Eye (tissue), 1 donor: ENCODE measurements around the gene HSPH1.
"Not testable (repeated sequence)": the region's sequence is repeated elsewhere in the genome, so short reads cannot be mapped to it uniquely, and the experiment has no call there.

Source experiments
- DNase-seq: peaks from one replicate; pipeline ENCODE4 v3.0.0-alpha.2; 2015

HSPH1 gene

DNA sequence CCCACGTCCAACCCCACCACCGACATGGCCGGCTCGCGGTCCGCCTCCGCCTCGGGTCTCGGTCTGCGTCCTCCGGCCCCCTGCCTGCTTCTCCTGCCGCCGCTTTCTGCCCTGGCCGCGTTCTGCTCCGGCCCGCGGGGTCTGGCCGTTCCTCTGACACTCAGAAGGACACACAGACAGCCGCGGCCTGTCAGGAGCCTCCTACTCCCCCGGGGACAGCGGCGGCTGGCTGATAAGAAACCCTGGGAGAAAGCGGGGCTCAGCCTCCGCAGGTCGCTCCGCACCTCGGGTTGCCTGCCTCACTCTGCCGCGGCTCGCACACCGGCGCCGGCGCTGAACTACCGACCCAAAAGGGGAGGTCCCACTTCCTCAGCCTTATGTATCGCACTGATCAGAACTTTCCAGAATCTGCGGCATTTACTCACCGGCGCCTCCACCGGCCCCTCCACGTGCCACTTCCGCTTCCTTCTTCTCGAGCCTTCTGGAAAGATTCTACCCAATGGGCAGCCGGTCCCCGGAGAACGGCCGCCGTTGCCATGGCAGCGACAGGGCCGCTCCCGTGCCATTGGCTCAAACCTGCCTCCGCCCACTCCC is at the start of gene HSPH1:
Gene HSPH1 (minus strand): TSS at position 348 of the 594 bp plus-strand sequence. CDS start 322 bp downstream, at position 26.
- DNase-seq: peak; percentile 99

DNA sequence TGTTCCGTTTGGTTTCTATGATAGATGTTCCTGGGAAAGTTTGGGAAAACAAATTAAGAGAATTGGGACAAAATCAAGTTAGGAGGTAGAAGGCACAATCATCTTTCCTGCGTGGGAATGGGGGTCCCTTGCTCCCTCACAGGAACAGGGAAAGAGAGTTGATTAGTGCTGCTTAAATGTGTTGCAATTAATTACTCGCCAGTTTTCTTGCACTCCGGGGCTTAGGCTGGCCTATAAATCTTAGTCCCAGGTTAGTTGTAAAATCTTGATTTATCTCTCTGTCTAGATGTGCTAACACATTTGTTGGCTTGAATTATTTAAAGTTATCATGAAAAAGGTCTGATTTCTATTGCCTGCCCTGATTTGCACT is 48.1 kb upstream of the HSPH1 start:
- DNase-seq: no peak

DNA sequence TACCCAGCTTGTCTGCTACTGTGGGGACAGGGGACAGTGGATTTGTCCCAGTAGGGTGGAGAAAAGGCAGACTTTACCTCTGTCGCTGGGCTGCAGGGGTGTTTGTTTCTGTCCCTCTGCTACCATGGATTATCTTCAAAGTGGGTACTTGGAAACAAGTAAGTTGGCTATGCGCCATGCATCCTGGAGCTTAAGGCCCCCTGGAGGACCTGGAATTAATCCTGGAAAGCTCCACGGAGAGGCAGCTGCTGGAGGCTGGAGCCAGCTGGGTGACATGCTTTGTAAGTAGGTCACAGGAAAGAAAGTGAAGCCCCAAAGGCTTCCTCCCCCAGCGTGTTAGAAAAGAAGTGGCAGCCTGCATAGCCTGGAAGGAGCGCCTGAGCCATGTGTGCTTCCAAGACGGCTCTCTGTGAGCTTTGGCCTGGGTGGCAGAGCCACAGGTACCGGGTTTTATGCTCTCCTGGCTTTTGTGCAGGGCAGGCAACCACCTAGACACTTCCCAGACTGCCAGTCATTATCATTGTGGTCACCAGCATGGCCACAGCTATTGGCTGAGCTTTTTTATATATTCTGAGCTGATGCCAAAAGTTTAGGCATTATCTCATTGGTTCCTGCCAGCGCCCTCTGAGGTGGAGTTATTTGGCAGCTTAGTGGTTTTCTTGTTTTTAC is 47.6 kb upstream of the HSPH1 start:
- DNase-seq: peak; percentile 91

DNA sequence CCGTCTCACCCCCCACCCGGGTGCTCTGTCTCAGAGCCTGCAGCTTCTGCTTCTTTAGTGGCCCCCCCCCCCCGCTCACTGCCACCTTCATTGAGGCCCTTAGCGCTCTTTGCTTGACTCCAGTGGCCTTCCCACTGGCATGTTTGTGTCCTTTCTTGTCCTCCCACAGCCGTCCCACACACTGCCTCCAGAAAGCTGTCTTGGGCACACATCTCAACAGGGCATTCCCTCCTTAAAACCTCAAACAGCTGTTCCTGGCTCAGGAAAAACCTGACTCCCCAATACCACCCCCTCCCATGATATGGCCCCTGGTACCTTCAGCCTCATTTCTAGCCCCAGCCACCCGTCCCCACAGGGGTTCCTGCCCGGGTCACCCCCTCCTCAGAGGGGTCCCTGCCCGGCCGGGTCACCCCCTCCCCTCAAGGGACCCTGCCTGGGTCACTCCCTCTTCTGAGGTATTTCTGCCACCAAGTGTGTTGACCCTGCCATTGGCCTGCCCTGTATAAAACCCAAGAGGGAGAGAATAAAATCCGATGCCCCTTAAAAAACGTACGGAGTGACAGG is 46.9 kb upstream of the HSPH1 start:
- peak; percentile 33 for DNase-seq

DNA sequence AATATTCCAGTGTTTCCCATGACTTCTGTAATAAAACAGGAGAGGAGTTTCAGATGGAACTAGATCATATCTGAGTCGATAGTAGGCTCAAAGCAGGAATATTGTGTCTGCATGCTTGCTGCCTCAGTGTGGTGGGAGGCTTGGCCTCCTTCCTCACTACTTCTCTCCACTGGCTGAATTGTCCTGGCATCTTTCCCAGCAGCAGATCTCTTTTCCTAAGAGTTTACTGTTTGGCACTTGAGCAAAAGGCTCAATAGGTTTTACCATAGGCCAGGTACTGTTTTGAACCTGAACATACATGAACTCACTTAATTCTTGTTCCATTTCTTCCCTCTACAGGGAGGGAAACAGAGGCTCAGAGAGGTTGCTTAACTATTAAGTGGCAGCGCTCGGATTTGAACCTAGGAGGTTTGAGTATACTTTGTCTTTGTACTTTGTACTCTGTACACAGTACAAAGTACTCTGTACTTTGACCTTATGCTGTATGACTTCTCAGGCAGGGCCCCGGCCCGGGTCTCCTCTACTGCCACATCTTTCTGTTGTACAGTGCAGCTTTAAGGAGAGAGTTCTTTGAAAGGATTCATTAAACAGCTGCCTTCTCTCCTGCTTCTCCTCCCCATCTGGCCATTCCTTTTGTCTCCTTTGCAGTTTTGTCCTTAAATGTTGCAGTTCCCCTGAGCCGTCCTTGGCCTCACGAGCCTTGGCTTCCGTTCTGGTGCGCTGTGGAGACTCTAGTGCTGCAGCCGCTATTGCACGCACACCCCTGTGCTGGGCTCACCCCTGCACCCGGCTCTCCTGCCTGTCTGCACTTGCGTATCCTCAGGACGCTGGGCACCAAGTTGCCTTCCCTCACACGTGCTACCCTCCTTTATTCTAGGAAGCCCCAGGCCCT is 46.2 kb upstream of the HSPH1 start:
- DNase-seq: peak; percentile 57

DNA sequence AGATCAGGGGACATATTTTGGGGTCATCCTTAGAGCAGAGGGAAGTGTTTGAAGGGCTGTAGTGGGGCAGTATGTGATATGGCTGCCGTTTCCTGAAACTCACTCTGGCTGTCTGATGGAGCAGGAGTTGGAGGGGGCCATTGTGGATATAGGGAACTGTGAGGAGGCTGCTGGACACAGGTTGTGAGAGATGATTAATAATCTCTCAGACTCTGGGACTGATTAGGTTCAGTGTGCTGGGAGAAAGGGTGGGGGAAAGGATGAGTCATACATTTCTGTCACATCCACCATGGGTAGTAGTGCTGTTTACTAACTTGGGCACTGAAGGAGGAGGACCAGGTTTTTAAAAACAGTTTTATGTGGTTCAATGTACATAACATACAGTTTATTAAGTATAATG is 42.9 kb upstream of the HSPH1 start:
- DNase-seq: no peak

DNA sequence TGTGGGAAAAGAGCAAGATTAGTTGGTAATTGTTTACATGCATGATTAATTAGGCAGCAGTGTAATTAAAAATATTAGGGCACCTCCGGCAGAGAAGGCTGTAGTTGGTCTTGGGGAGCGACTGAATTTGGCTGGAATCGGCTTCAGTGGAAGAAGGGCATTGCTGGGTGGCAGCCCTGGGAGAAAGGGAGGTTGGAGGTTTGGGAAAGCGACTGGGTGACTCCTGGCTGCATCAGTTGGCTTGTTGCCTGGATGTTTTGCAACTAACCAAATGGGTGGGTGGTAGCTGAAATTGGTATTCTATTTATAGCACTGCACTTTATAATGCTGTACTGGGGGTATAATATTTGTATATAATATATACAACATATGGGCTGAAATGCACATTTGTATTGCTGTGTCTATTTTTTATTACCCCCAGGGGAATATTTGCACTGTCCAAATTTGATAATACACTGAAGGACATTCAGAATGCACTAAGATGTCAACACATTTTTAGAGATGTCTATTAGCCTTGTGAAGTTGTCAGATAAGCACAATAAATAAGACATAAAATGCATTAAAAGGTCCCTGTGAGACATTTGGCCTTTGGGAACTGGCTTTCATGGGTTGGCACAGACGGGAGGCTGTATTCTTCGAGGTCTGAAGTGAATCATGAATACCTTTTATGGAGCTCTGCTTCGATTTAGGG is 39.8 kb upstream of the HSPH1 start:
- DNase-seq: no peak

DNA sequence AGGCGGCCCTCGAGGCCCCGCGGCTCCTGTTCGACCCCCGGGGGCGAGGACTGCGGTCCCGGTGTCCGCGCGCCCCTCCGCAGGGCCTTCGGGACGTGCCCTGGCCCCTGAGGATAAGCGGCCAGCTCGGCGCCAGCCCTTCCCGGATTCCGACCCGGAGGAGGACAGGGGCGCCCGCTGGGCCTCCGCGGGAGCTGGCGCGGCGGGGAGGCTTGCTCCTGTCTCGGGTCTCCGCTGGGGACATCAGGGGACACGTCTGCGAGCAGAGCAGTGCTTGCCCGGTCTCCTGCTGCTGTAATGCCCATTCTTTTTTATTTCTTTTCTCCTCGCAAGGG is 38.9 kb upstream of the HSPH1 start:
- no peak for DNase-seq

DNA sequence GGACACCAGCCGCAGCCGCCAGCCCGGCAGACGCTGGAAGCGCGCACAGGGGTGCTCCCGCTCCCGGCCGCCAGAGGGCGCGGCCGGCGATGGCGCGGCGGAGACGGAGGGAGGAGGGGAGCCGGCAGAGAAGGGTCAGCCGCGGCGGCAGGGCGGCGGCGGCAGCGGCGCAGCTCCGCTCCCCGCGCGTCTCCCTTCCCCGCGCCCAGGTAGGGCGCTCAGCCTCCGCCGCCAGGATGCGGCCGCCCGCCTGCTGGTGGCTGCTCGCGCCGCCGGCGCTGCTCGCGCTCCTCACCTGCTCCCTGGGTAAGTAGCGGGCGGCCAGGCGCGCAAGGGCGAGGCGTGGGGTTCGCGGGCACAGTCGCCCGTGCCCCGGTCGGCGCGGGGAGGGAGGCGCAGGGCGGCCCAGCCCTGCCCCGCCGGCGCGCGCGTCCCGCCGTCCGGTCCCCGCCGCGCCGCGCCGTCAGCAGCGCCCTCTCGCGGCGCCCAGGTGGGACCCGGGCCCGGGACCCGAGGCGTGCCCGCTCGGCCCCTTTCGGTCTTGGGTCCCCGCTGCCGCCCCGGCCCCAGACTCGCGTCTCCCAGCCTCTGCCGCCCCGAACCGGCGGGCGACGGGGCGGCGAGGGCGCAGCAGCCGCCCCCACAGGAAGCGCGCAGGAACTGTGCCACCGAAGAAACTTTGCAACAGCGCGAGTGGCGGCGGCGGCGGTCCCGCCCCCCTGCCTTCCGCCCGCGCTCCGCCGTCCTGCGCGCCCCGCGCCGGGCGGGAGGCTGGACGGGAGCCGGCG is 38.3 kb upstream of the HSPH1 start, which contains the start of gene B3GLCT:
Gene B3GLCT (plus strand): TSS at position 127 of the 788 bp plus-strand sequence. CDS start 110 bp downstream, at position 237.
- DNase-seq: peak; percentile 95

DNA sequence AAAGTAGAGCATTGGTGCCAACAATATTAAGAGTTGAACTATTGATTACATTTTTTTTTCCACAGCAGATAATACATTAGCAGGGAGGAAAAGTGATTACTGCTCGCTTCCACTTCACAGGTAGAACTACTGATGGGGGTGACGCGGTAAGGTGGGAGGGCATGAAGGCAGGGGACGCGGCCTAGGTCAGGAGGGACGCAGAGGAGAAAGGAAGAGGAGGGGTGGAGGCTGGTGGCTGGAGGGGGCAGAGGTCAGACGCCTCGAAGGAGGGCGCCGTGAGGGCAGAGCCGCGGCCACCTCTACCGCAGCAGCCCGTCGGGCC is 37.8 kb upstream of the HSPH1 start:
- DNase-seq: no peak

DNA sequence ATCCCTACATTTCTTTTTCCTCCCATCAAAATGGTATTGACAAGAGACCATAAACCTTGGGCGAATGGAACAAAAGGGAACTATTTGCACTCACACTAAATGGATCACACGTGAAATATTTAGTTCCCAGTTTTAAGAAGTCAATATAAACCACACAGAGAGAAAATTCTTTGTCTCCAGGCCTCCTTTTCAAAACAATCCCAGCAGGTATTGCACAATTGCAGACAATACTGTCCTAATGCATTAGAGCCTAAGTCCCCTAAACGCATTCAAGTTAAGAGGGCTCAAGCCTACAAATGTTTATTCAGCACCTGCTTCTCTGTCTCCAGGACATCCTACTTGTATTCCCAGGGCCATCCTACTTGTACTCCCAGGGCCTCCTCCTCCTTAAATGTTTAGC is 36.8 kb upstream of the HSPH1 start:
- DNase-seq: no peak

DNA sequence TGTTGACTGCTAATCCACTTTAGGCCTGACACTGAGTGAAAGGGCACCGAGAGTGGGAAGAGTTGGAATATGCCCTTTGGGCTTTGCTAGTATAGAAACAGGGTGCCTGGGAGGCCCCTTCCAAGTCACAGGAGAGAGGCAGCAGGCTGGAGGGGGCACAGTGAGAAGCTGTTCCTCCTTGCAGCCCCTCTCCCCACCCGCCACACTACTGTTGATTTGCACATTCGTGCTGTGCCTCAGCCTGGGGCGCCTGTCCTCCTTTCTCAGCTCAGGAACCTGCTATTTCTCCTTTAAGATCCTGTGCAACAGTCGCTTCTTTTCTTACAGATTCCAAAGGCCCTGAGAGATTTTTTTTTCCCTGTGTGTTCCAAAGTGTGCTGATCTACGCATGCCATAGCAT is 35.3 kb upstream of the HSPH1 start:
- DNase-seq: no peak

DNA sequence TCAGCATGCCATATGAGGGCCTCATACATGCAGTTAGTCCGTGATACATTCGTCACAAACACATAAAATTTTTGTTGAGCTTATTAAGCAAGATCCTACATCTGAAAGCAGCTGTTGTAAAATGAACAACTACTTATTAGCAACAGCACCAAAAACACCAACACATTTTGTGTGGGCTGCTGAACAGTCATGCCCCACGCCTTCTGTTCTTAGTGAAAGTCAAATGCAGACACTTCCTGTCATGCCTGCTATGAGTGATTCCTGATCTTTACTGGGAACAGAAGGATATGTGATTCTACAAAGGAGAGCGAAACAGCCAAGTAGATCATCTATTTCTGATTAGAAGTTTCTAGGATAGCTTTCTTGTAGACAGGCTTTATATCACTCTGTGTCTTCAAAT is 33.9 kb upstream of the HSPH1 start:
- no peak for DNase-seq

DNA sequence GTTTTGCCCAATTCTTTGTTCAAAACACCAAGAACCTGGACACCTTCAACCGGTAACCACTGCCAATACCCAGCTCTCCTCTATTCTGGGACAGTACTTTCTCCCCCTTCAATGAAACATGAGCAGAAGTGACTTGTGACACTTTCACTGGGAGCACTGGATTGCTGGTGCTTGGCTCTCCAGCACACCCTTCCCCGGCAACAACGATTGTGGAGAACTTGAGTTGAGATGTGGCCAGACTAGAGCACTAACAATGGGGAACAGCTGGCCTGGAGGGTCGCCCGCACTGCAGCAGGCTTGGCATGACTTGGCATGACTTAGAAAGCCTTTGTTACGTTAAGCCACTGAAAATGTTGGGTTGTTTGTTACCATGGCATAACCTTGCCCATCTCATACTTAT is 30.6 kb upstream of the HSPH1 start:
- no peak for DNase-seq

DNA sequence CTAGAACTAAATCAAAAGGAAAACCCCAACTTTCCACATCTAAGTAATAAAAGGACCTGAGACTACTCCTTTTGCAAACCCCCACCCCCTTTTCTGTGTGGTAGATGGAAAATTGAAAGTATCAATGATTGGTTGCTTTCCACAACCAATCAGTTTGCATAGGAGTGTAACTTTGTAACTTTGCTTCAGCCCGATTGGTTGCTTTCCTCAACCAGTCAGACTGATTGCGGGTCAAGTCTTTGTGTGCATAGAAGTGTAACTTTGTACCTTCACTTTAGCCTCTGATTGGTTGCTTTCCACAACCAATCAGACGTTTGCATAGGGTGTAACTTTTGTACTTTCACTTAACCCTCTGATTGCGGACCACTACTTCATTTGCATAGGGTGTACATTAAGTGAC is 30.0 kb upstream of the HSPH1 start:
- DNase-seq: no peak

DNA sequence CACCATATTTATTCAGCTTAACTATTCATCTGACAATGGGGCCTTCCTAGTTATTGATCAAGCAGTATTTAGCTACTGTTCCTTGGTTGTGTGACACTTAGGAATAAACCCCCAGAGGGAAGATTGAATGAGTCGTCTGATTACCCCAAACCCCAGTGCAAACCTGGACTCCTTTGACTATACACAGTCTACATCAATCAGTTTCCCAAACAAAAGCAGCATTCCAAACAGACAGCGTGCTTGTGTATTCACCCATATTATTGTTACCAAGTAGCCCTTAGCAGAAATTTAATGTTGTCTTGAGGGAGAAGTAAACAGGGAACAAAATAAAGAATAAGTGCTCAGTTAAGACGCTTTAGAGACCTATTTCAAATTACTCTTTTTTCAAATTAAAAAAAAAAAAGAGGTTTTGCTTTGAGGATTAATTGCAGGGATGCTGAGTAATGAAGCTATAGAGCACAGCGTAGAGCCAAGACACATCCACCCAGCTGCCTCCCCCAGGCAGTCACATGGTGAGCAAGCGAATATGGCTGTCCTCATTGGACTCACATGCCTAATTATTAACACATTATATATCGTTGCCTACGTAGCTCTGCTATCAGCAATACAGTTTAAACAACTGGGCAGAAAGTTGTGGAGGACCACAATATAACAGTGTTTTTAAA is 23.4 kb upstream of the HSPH1 start:
- DNase-seq: peak; percentile 50

DNA sequence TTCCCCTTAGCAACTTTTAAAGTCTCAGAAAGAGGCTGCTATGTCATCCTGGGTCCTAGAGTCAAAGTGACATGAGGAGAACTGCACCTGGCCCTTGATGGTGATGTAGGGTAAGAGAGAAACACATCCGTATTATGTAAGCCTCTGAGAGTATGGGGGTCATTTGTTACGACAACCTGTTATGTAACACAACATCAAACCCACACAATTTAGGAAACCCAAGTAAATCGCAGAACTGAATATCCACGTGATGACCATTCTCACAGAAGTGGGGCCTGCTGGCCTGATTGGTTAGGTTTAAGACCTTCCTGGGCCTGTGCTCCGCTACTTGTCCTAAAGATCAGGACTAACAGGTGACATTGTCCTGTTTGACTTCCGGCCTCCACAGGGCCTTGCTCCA is 22.7 kb upstream of the HSPH1 start:
- DNase-seq: no peak

DNA sequence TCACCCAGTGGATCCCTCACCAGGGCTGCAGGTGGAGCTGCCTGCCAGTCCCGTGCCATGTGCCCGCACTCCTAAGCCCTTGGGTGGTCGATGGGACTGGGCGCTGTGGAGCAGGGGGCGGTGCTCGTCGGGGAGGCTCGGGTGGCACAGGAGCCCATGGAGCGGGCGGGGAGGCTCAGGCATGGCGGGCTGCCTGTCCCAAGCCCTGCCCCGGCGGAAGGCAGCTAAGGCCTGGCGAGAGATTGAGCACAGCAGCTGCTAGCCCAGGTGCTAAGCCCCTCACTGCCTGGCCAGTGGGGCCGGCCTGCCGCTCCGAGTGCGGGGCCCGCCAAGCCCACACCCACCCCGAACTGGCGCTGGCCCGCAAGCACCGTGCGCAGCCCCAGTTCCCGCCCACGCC is 21.3 kb upstream of the HSPH1 start:
- DNase-seq: no peak

DNA sequence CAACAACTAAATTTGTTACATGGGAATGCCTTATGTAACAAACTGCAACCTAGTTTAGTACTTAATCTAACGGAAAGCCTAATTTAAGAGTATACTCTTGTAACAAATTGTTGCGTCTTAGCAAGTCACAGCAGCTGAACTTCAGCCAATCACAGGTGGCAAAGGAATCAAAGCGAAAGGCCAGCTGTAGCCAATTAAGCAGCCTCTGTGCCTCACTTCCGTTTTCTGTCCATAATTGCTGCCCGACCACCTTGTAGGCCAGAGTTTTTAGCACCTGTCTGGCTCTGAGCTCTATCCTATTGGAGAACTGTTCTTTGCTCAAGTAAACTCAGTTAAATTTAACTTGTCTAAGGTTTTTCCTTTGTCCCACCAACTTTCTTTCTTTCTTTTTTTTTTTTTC is 18.1 kb upstream of the HSPH1 start:
- no peak for DNase-seq

DNA sequence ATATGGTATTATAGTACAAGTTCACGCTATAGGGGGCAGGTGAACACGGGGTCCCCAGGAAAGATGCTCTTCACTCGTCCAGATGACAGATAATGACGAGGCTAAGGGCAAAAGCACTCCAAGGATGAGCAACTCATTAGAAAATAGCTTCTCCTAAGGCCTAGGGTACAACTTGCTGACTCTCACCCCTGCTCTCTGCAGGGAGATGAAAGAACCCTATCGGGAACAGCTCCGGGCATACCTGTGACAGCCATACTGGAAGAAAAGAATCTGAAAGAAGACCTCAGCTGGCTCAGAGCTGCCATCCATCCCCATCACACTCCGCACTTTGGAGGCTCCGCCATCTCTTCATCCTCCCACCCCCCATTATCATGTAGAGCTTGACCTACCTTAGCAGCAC is 17.5 kb upstream of the HSPH1 start:
- DNase-seq: no peak

DNA sequence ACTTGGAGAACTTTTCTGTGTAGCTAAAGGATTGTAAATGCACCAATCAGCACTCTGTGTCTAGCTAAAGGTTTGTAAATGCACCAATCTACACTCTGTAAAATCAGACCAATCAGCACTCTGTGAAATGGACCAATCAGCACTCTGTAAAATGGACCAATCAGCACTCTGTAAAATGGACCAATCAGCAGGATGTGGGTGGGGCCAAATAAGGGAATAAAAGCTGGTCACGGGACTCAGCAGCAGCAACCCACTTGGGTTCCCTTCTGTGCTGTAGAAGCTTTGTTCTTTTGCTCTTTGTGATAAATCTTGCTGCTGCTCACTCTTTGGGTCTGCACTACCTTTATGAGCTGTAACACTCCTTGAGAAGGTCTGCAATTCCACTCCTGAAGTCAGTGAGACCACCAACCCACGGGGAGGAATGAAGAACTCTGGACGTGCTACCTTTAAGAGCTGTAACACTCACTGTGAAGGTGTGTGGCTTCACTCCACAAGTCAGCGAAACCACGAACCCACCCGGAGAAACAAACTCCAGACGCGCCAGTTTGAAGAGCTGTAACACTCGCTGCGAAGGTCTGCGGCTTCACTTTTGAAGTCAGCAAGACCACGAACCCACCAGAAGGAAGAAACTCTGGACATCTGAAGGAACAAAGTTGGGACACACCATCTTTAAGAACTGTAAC is 16.2 kb upstream of the HSPH1 start:
- not testable (repeated sequence) for DNase-seq
